GM19395 (cell line): ENCODE results near the gene ASB6.

Experiments
- ATAC-seq: cut with Tn5 transposase; IDR thresholded peaks from one replicate; pipeline ENCODE4 v1.9.1; 2021; ENCODE audit warnings: mild to moderate bottlenecking, moderate library complexity; ENCODE audit not compliant: unreplicated experiment

ASB6 gene

GRCh38 chr9:129641750-129642585 is at the start of gene ASB6:
TSS of gene ASB6 (minus strand) at chr9:129642151. CDS start at chr9:129641999, 152 bp downstream.
- peak; percentile 85 for ATAC-seq

GRCh38 chr9:129688285-129689043 is 46.5 kb upstream of the ASB6 start:
- ATAC-seq, result no peak

- no peak for ATAC-seq
These were observed 45.4 kb upstream of the ASB6 start for GRCh38 chr9:129687391-129687790.

GRCh38 chr9:129686736-129687135 is 44.8 kb upstream of the ASB6 start:
- ATAC-seq, result no peak

- ATAC-seq, result no peak
These were observed 43.9 kb upstream of the ASB6 start for GRCh38 chr9:129685933-129686259.

- no peak for ATAC-seq
These were observed 43.4 kb upstream of the ASB6 start for GRCh38 chr9:129685220-129685932.

GRCh38 chr9:129682381-129682780 is 40.4 kb upstream of the ASB6 start:
- ATAC-seq, result no peak

GRCh38 chr9:129681924-129682323 is 40.0 kb upstream of the ASB6 start:
- no peak for ATAC-seq

GRCh38 chr9:129679537-129679936 is 37.6 kb upstream of the ASB6 start:
- no peak for ATAC-seq

GRCh38 chr9:129678844-129679243 is 36.9 kb upstream of the ASB6 start:
- no peak for ATAC-seq

GRCh38 chr9:129677456-129677855 is 35.5 kb upstream of the ASB6 start:
- no peak for ATAC-seq

GRCh38 chr9:129676975-129677374 is 35.0 kb upstream of the ASB6 start:
- ATAC-seq, result no peak

- ATAC-seq, result no peak
These were observed 34.3 kb upstream of the ASB6 start for GRCh38 chr9:129676287-129676686.

GRCh38 chr9:129675620-129676019 is 33.7 kb upstream of the ASB6 start:
- ATAC-seq, result no peak

GRCh38 chr9:129674229-129674628 is 32.3 kb upstream of the ASB6 start:
- ATAC-seq, result no peak

- ATAC-seq, result no peak
These were observed 31.7 kb upstream of the ASB6 start for GRCh38 chr9:129673602-129674001.

- no peak for ATAC-seq
These were observed 30.8 kb upstream of the ASB6 start for GRCh38 chr9:129672702-129673101.

GRCh38 chr9:129671519-129671918 is 29.6 kb upstream of the ASB6 start:
- ATAC-seq, result no peak

- ATAC-seq, result no peak
These were observed 29.1 kb upstream of the ASB6 start for GRCh38 chr9:129671065-129671464.

GRCh38 chr9:129669946-129670345 is 28.0 kb upstream of the ASB6 start:
- ATAC-seq, result no peak

- no peak for ATAC-seq
These were observed 27.3 kb upstream of the ASB6 start for GRCh38 chr9:129669141-129669718.
